WERI-Rb-1 (cell line): ENCODE data around the gene TMEM229B.

Source experiments
- DNase-seq: peaks from one replicate; pipeline ENCODE4 v3.0.0-alpha.2; 2020
- H3K27ac ChIP-seq: fragments of 250-450 bp; sonication (Bioruptor Pico); 2 replicates; pipeline ENCODE4 v1.5.1; 2020; ENCODE audit warnings: mild to moderate bottlenecking, moderate library complexity
- H3K27me3 ChIP-seq: fragments of 250-450 bp; sonication (Bioruptor Pico); 2 replicates; pipeline ENCODE4 v1.5.1; 2021; ENCODE audit warnings: mild to moderate bottlenecking, low read depth, moderate library complexity; ENCODE audit not compliant: insufficient read depth, severe bottlenecking
- H3K36me3 ChIP-seq: fragments of 250-450 bp; sonication (Bioruptor Pico); 2 replicates; pipeline ENCODE4 v1.5.1; 2020; ENCODE audit warnings: mild to moderate bottlenecking, moderate library complexity
- H3K4me3 ChIP-seq: 2 replicates; pipeline ENCODE4 v1.5.1; 2011; ENCODE audit warnings: low read depth, mild to moderate bottlenecking, control low read depth, low read length
- H3K9me3 ChIP-seq: fragments of 250-450 bp; sonication (Bioruptor Pico); 2 replicates; pipeline ENCODE4 v1.5.1; 2021; ENCODE audit warnings: mild to moderate bottlenecking, moderate library complexity; ENCODE audit not compliant: severe bottlenecking
- CTCF ChIP-seq: IDR thresholded peaks from 2 replicates; pipeline ENCODE4 v1.5.1; 2011; ENCODE audit warnings: low read depth, mild to moderate bottlenecking, control low read depth, inconsistent platforms, low read length

TMEM229B gene

GRCh38 chr14:67491741-67492507 lies 3.4 kb upstream of the TMEM229B start:
- Histone ChIP-seq H3K27me3 (no peaks in the 10 kb centered on the region), H3K27ac (peak overlapping the region; percentile 56), H3K4me3 (no peak overlapping the region), H3K36me3 (no peaks in the 10 kb centered on the region), H3K9me3 (peaks cover 15% of the 10 kb centered on the region)
- no peak for TF ChIP-seq CTCF
- peak; percentile 89 for DNase-seq

GRCh38 chr14:67491285-67491684 lies 2.8 kb upstream of the TMEM229B start:
- no peak for TF ChIP-seq CTCF
- no peak for DNase-seq
- Histone ChIP-seq H3K27ac (peak overlapping the region; percentile 56; the same call in 1 of the 2 replicates), H3K27me3 (no peaks in the 10 kb centered on the region), H3K9me3 (peaks cover 15% of the 10 kb centered on the region), H3K4me3 (no peak overlapping the region), H3K36me3 (no peaks in the 10 kb centered on the region)

- peaks cover 15% of the 10 kb centered on the region for H3K9me3 ChIP-seq
- H3K27me3 ChIP-seq: no peaks in the 10 kb centered on the region
- no peaks in the 10 kb centered on the region for H3K36me3 ChIP-seq
- TF ChIP-seq CTCF: no peak
- H3K4me3 ChIP-seq: no peak overlapping the region
- no peak for DNase-seq
- H3K27ac ChIP-seq: no peak overlapping the region
Measured at GRCh38 chr14:67490196-67490595, 1.7 kb upstream of the TMEM229B start.

GRCh38 chr14:67487332-67487731 lies 1.2 kb downstream of the TMEM229B start:
- TF ChIP-seq CTCF: no peak
- Histone ChIP-seq H3K4me3 (no peak overlapping the region), H3K27me3 (no peaks in the 10 kb centered on the region), H3K9me3 (no peaks in the 10 kb centered on the region), H3K36me3 (no peaks in the 10 kb centered on the region), H3K27ac (no peak overlapping the region)
- no peak for DNase-seq

GRCh38 chr14:67486890-67487289 lies 1.6 kb downstream of the TMEM229B start:
- Histone ChIP-seq H3K36me3 (no peaks in the 10 kb centered on the region), H3K9me3 (no peaks in the 10 kb centered on the region), H3K27ac (no peak overlapping the region), H3K27me3 (no peaks in the 10 kb centered on the region), H3K4me3 (no peak overlapping the region)
- no peak for TF ChIP-seq CTCF
- DNase-seq: no peak
